Stimulated activated CD8-positive, alpha-beta memory T cell treated with anti-CD3 and anti-CD28 coated beads, Interleukin-12 subunit alpha, Interleukin-12 subunit beta, amount 100 ng/mL, for 24 hours (primary cell): Measurements from ENCODE around the gene AATK.

Source experiments
- DNase-seq: peaks from one replicate; pipeline ENCODE4 v3.0.0-alpha.2; 2020; ENCODE audit errors: extremely low read depth

AATK gene

GRCh38 chr17:81196505-81197408, 30.7 kb upstream of the AATK start:
- DNase-seq: no peak

- DNase-seq: no peak
Observed at GRCh38 chr17:81195941-81196495, 30.0 kb upstream of the AATK start.

- DNase-seq: no peak
Observed at GRCh38 chr17:81194941-81195901, 29.2 kb upstream of the AATK start.

- no peak for DNase-seq
Observed at GRCh38 chr17:81194225-81194760, 28.3 kb upstream of the AATK start.

- DNase-seq: no peak
Observed at GRCh38 chr17:81193470-81194224, 27.6 kb upstream of the AATK start.

- no peak for DNase-seq
Observed at GRCh38 chr17:81193051-81193410, 27.0 kb upstream of the AATK start.

GRCh38 chr17:81192386-81193050, 26.5 kb upstream of the AATK start:
- no peak for DNase-seq

- no peak for DNase-seq
Observed at GRCh38 chr17:81191646-81192045, 25.6 kb upstream of the AATK start.

- no peak for DNase-seq
Observed at GRCh38 chr17:81191116-81191515, 25.1 kb upstream of the AATK start.

GRCh38 chr17:81190591-81190990, 24.6 kb upstream of the AATK start:
- no peak for DNase-seq

- DNase-seq: no peak
Observed at GRCh38 chr17:81189670-81190530, 23.9 kb upstream of the AATK start.

GRCh38 chr17:81189016-81189415, 23.0 kb upstream of the AATK start:
- no peak for DNase-seq

- no peak for DNase-seq
Observed at GRCh38 chr17:81188491-81188840, 22.4 kb upstream of the AATK start.

- no peak for DNase-seq
Observed at GRCh38 chr17:81187586-81188490, 21.8 kb upstream of the AATK start.

- DNase-seq: no peak
Observed at GRCh38 chr17:81187120-81187519, 21.1 kb upstream of the AATK start.

- no peak for DNase-seq
Observed at GRCh38 chr17:81186203-81186602, 20.2 kb upstream of the AATK start.

GRCh38 chr17:81184555-81184954, 18.5 kb upstream of the AATK start:
- no peak for DNase-seq

- no peak for DNase-seq
Observed at GRCh38 chr17:81183807-81184206, 17.8 kb upstream of the AATK start.

GRCh38 chr17:81183316-81183715, 17.3 kb upstream of the AATK start:
- DNase-seq: no peak
